H9 (cell line): ENCODE data around the gene OSBPL2. TPM values are rescaled to one million over a fixed set of nuclear protein-coding genes. Genes with fewer than 3 reads are reported as not detected.

ENCODE experiments used
- DNase-seq: peaks from one replicate; pipeline ENCODE4 v3.0.0-alpha.2; 2017
- H2AFZ ChIP-seq: one replicate; pipeline ENCODE4 v1.6.1; 2013; ENCODE audit warnings: mild to moderate bottlenecking, low read length, control low read depth, moderate library complexity
- H2AK5ac ChIP-seq: 2 replicates; pipeline ENCODE4 v1.6.1; 2013; ENCODE audit warnings: low read length, control low read depth, mixed read lengths; ENCODE audit not compliant: insufficient read length
- H2BK120ac ChIP-seq: one replicate; pipeline ENCODE4 v1.6.1; 2013; ENCODE audit warnings: low read depth, mild to moderate bottlenecking, low read length, control low read depth, inconsistent platforms; ENCODE audit not compliant: poor library complexity, severe bottlenecking
- H2BK12ac ChIP-seq: 2 replicates; pipeline ENCODE4 v1.6.1; 2013; ENCODE audit warnings: low read length, control low read depth, mixed read lengths, low read depth; ENCODE audit not compliant: insufficient read length
- H2BK15ac ChIP-seq: 2 replicates; pipeline ENCODE4 v1.6.1; 2013; ENCODE audit warnings: low read depth, low read length, control low read depth
- H2BK20ac ChIP-seq: one replicate; pipeline ENCODE4 v1.6.1; 2013; ENCODE audit warnings: low read depth, mild to moderate bottlenecking, low read length, control low read depth, inconsistent platforms; ENCODE audit not compliant: poor library complexity, severe bottlenecking
- H2BK5ac ChIP-seq: 2 replicates; pipeline ENCODE4 v1.6.1; 2013; ENCODE audit warnings: low read length, control low read depth, mixed read lengths; ENCODE audit not compliant: insufficient read length
- H3K14ac ChIP-seq: 2 replicates; pipeline ENCODE4 v1.6.1; 2013; ENCODE audit warnings: low read length, control low read depth; ENCODE audit not compliant: insufficient read depth
- H3K18ac ChIP-seq: 2 replicates; pipeline ENCODE4 v1.6.1; 2013; ENCODE audit warnings: low read depth, mild to moderate bottlenecking, mixed read lengths, low read length, control low read depth; ENCODE audit not compliant: insufficient read length
- H3K23ac ChIP-seq: 2 replicates; pipeline ENCODE4 v1.6.1; 2013; ENCODE audit warnings: low read length, control low read depth, mixed read lengths, low read depth; ENCODE audit not compliant: insufficient read length
- H3K23me2 ChIP-seq: 2 replicates; pipeline ENCODE4 v1.6.1; 2013; ENCODE audit warnings: low read depth, mild to moderate bottlenecking, mixed read lengths, low read length, control low read depth; ENCODE audit not compliant: insufficient read length, poor library complexity, severe bottlenecking
- H3K27ac ChIP-seq: 2 replicates; pipeline ENCODE4 v1.5.1; 2013; ENCODE audit warnings: low read length, control low read depth, mixed read lengths, low read depth; ENCODE audit not compliant: insufficient read length
- H3K27me3 ChIP-seq: 2 replicates; pipeline ENCODE4 v1.6.1; 2013; ENCODE audit warnings: low read length, control low read depth, inconsistent platforms; ENCODE audit not compliant: insufficient read depth
- H3K4ac ChIP-seq: 2 replicates; pipeline ENCODE4 v1.6.1; 2013; ENCODE audit warnings: low read depth, mild to moderate bottlenecking, control low read depth, inconsistent platforms, low read length, moderate library complexity
- H3K4me1 ChIP-seq: 2 replicates; pipeline ENCODE4 v1.6.1; 2013; ENCODE audit warnings: low read length, control low read depth, inconsistent platforms; ENCODE audit not compliant: insufficient read depth
- H3K4me2 ChIP-seq: 2 replicates; pipeline ENCODE4 v1.6.1; 2013; ENCODE audit warnings: low read length, control low read depth, mixed read lengths; ENCODE audit not compliant: insufficient read length, insufficient read depth
- H3K56ac ChIP-seq: 2 replicates; pipeline ENCODE4 v1.6.1; 2013; ENCODE audit warnings: low read depth, mild to moderate bottlenecking, mixed read lengths, low read length, control low read depth; ENCODE audit not compliant: insufficient read length
- H3K79me1 ChIP-seq: 2 replicates; pipeline ENCODE4 v1.6.1; 2013; ENCODE audit warnings: low read depth, mild to moderate bottlenecking, moderate library complexity, low read length, control low read depth, inconsistent platforms; ENCODE audit not compliant: insufficient read depth, poor library complexity, severe bottlenecking
- H3K79me2 ChIP-seq: 2 replicates; pipeline ENCODE4 v1.6.1; 2013; ENCODE audit warnings: low read length, control low read depth, inconsistent platforms; ENCODE audit not compliant: insufficient read depth
- H3K9ac ChIP-seq: 2 replicates; pipeline ENCODE4 v1.6.1; 2013; ENCODE audit warnings: low read length, control low read depth, mixed read lengths; ENCODE audit not compliant: insufficient read length; ENCODE audit errors: extremely low read depth
- H3K9me3 ChIP-seq: one replicate; pipeline ENCODE4 v1.6.1; 2013; ENCODE audit warnings: low read depth, low read length, inconsistent platforms; ENCODE audit not compliant: control insufficient read depth
- H3T11ph ChIP-seq: one replicate; pipeline ENCODE4 v1.6.1; 2013; ENCODE audit warnings: mild to moderate bottlenecking, low read length, control low read depth, inconsistent platforms
- H4K20me1 ChIP-seq: one replicate; pipeline ENCODE4 v1.6.1; 2013; ENCODE audit not compliant: control insufficient read depth, insufficient read length, insufficient read depth
- H4K5ac ChIP-seq: 2 replicates; pipeline ENCODE4 v1.6.1; 2013; ENCODE audit warnings: low read depth, mild to moderate bottlenecking, mixed read lengths, low read length, control low read depth; ENCODE audit not compliant: insufficient read length
- H4K8ac ChIP-seq: replicated peaks from 2 replicates; pipeline ENCODE4 v1.6.1; 2013; ENCODE audit warnings: low read length, control low read depth, mixed read lengths, low read depth; ENCODE audit not compliant: insufficient read length
- H4K91ac ChIP-seq: 2 replicates; pipeline ENCODE4 v1.6.1; 2013; ENCODE audit warnings: low read depth, mild to moderate bottlenecking, moderate library complexity, mixed read lengths, low read length, control low read depth; ENCODE audit not compliant: insufficient read length
- H3K27ac Mint-ChIP-seq, 3 experiments: 2 replicates in 2 of 3; 3 replicates in 1 of 3; pipeline ENCODE4 v1.8.0; 2020 to 2021; ENCODE audit warnings: mixed read lengths in 3 of 3, mild to moderate bottlenecking in 1 of 3, moderate library complexity in 1 of 3
- H3K27me3 Mint-ChIP-seq: 2 replicates; pipeline ENCODE4 v1.8.0; 2021; ENCODE audit warnings: low read depth, mild to moderate bottlenecking, moderate library complexity, mixed read lengths
- H3K36me3 Mint-ChIP-seq, 3 experiments: 2 replicates in 2 of 3; 3 replicates in 1 of 3; pipeline ENCODE4 v1.8.0; 2020 to 2021; ENCODE audit warnings: low read depth in 3 of 3, mixed read lengths in 3 of 3; ENCODE audit not compliant: insufficient read depth in 1 of 3
- H3K4me1 Mint-ChIP-seq, 2 experiments: 2 replicates each; pipeline ENCODE4 v1.8.0; 2020; ENCODE audit warnings: mixed read lengths in 2 of 2
- H3K4me3 Mint-ChIP-seq, 2 experiments: 2 replicates in 1 of 2; 3 replicates in 1 of 2; pipeline ENCODE4 v1.8.0; 2020 to 2021; ENCODE audit warnings: mild to moderate bottlenecking in 2 of 2, mixed read lengths in 2 of 2, moderate library complexity in 1 of 2
- H3K9me3 Mint-ChIP-seq, 2 experiments: 2 replicates in 1 of 2; 3 replicates in 1 of 2; pipeline ENCODE4 v1.8.0; 2020; ENCODE audit warnings: mild to moderate bottlenecking in 2 of 2, mixed read lengths in 2 of 2, moderate library complexity in 1 of 2
- CTCF ChIP-seq: fragments of 200-600 bp; sonication (generic); conservative IDR thresholded peaks from 3 replicates; pipeline ENCODE4 v1.8.0; 2021; ENCODE audit warnings: antibody characterized with exemption, mild to moderate bottlenecking
- WGBS: extraction: QIAGEN DNeasy Blood & Tissue Kit; methylation state at CpG from one replicate; pipeline ENCODE4 v1.1.7; 2013; ENCODE audit warnings: missing lambda C conversion rate, low lambda C conversion rate, mixed read lengths; ENCODE audit not compliant: insufficient read length; ENCODE audit errors: extremely low coverage; 5-methylcytosine and 5-hydroxymethylcytosine counted together
- total RNA-seq: library from RNA; stranded (reverse); gene quantifications from 2 replicates; pipeline ENCODE4 v1.2.1, GENCODE V29; 2021

OSBPL2 gene
- total RNA-seq, 1 experiment from 2014 or later: 47.3 TPM

- Histone ChIP-seq H2BK15ac (no peak overlapping the region), H4K8ac (no peak overlapping the region), H4K20me1 (no peaks in the 10 kb centered on the region), H3K9me3 (no peaks in the 10 kb centered on the region), H3K79me2 (peaks cover 18% of the 10 kb centered on the region; the same call in 1 of the 2 replicates), H2AFZ (no peak overlapping the region), H2BK5ac (no peak overlapping the region), H3K56ac (no peak overlapping the region), H4K5ac (no peak overlapping the region), H2BK120ac (no peak overlapping the region), H2BK20ac (no peak overlapping the region), H3K18ac (no peak overlapping the region), H3K79me1 (no peaks in the 10 kb centered on the region), H3K14ac (no peak overlapping the region), H2BK12ac (no peak overlapping the region), H3K4me1 (no peaks in the 10 kb centered on the region; the same call in 1 of the 2 replicates), H3K23me2 (peaks cover 7% of the 10 kb centered on the region), H3T11ph (no peak overlapping the region), H3K9ac (no peak overlapping the region), H3K27me3 (no peaks in the 10 kb centered on the region), H3K4ac (no peak overlapping the region), H3K27ac (no peak overlapping the region), H4K91ac (no peak overlapping the region), H2AK5ac (no peak overlapping the region), H3K4me2 (no peak overlapping the region), H3K23ac (no peak overlapping the region)
- H3K27me3 Mint-ChIP-seq: no peaks in the 10 kb centered on the region
- peak overlapping the region; percentile 48 to 91 (median 85); a peak in 6 of 7 replicates for H3K27ac Mint-ChIP-seq
- peaks cover 14 to 22% of the 10 kb centered on the region in 2 experiments for H3K4me1 Mint-ChIP-seq
- H3K36me3 Mint-ChIP-seq: peaks cover 24 to 58% (median 55%) of the 10 kb centered on the region in 3 experiments
- no peaks in the 10 kb centered on the region for H3K9me3 Mint-ChIP-seq
- no peak for DNase-seq
- no peak for TF ChIP-seq CTCF
- no CpG with 5 or more reads among the region's 33 CpGs for WGBS
- H3K4me3 Mint-ChIP-seq: peak overlapping the region; percentile 40 to 58; a peak in 4 of 5 replicates
Observed at GRCh38 chr20:62305765-62306413, 67.6 kb downstream of the OSBPL2 start.
